ENCODE results near the gene TLCD3A. TPM values are rescaled to one million over a fixed set of nuclear protein-coding genes. Genes with fewer than 3 reads are reported as not detected.
"Not testable (repeated sequence)": the region's sequence is repeated elsewhere in the genome, so short reads cannot be mapped to it uniquely, and the experiment has no call there.

The TLCD3A gene
- total and polyA plus RNA-seq, 5 donors: 1.7 to 5.0 (median 3.4) TPM

- intact Hi-C loops (cut with DNase I): no loop called here
- WGBS: 80% methylated on average over 5 of the region's 5 CpGs
Measured at GRCh38 chr17:773016-773415, 40.6 kb downstream of the TLCD3A start.

GRCh38 chr17:773467-774312 lies 41.3 kb downstream of the TLCD3A start:
- no peak overlapping the region for H3K4me3 ChIP-seq (ENCODE audit: low read length)
- 74% methylated on average over 14 of the region's 14 CpGs for WGBS
- intact Hi-C loops (cut with DNase I): no loop called here
- no peak overlapping the region for H3K27ac ChIP-seq (ENCODE audit: low read length)
- H3K9me3 ChIP-seq (ENCODE audit: control insufficient read depth, low read length): no peaks in the 10 kb centered on the region
- ATAC-seq: no peak
- DNase-seq: no peak
- no peaks in the 10 kb centered on the region for H3K4me1 ChIP-seq (ENCODE audit: control insufficient read depth, insufficient read depth, low read length)
- no peaks in the 10 kb centered on the region for H3K27me3 ChIP-seq (ENCODE audit: control insufficient read depth, insufficient read depth)

More at GRCh38 chr17:773016-773415, 40.6 kb downstream of the TLCD3A start:
- no peaks in the 10 kb centered on the region for H3K4me1 ChIP-seq (ENCODE audit: control insufficient read depth, insufficient read depth, low read length)
- no peak for DNase-seq
- no peaks in the 10 kb centered on the region for H3K27me3 ChIP-seq (ENCODE audit: control insufficient read depth, insufficient read depth)
- ATAC-seq: no peak
- no peak overlapping the region for H3K4me3 ChIP-seq (ENCODE audit: low read length)
- H3K9me3 ChIP-seq (ENCODE audit: control insufficient read depth, low read length): no peaks in the 10 kb centered on the region
- H3K27ac ChIP-seq (ENCODE audit: low read length): no peak overlapping the region

GRCh38 chr17:774313-774584 lies 41.9 kb downstream of the TLCD3A start:
- intact Hi-C loops (cut with DNase I): no loop called here
- Histone ChIP-seq H3K27me3 (ENCODE audit: control insufficient read depth, insufficient read depth) (no peaks in the 10 kb centered on the region), H3K9me3 (ENCODE audit: control insufficient read depth, low read length) (no peaks in the 10 kb centered on the region), H3K4me1 (ENCODE audit: control insufficient read depth, insufficient read depth, low read length) (no peaks in the 10 kb centered on the region), H3K27ac (ENCODE audit: low read length) (no peak overlapping the region), H3K4me3 (ENCODE audit: low read length) (no peak overlapping the region)
- DNase-seq (no peak), ATAC-seq (no peak)
- WGBS: 93% methylated on average over 5 of the region's 5 CpGs

GRCh38 chr17:778096-778495 lies 45.7 kb downstream of the TLCD3A start:
- Histone ChIP-seq H3K27me3 (ENCODE audit: control insufficient read depth, insufficient read depth) (no peaks in the 10 kb centered on the region), H3K4me3 (ENCODE audit: low read length) (no peak overlapping the region), H3K4me1 (ENCODE audit: control insufficient read depth, insufficient read depth, low read length) (peaks cover 2% of the 10 kb centered on the region), H3K9me3 (ENCODE audit: control insufficient read depth, low read length) (no peaks in the 10 kb centered on the region), H3K27ac (ENCODE audit: low read length) (no peak overlapping the region)
- intact Hi-C loops (cut with DNase I): no loop called here
- WGBS: 93% methylated on average over 11 of the region's 11 CpGs
- ATAC-seq: no peak
- no peak for DNase-seq

- Histone ChIP-seq H3K27ac (ENCODE audit: low read length) (peak within 1 kb of the TSS; percentile 61), H3K9me3 (ENCODE audit: control insufficient read depth, low read length) (no peaks in the 10 kb centered on the region), H3K27me3 (ENCODE audit: control insufficient read depth, insufficient read depth) (no peaks in the 10 kb centered on the region), H3K4me3 (ENCODE audit: low read length) (peak within 1 kb of the TSS; percentile 62), H3K4me1 (ENCODE audit: control insufficient read depth, insufficient read depth, low read length) (peaks cover 4% of the 10 kb centered on the region)
- WGBS: under 1% methylated on average over 87 of the region's 87 CpGs
- ATAC-seq (peak; percentile 98), DNase-seq (peak; percentile 91 to 99 (median 97))
- intact Hi-C loops (cut with DNase I): loop anchor here in 1 of 4 donors (5.0 kb wide), 1 partner anchor 215 kb away; the partner anchor contains the start of gene TIMM22
Measured at GRCh38 chr17:781805-782731, 49.7 kb downstream of the TLCD3A start, which contains the start of the genes GLOD4 and MRM3. Gene GLOD4 (minus strand): TSS chr17:782280. CDS start chr17:782255, 25 bp downstream. Gene MRM3 (plus strand): TSS chr17:782353. CDS start chr17:782379, 26 bp downstream.

- no peak for ATAC-seq
- intact Hi-C loops (cut with DNase I): loop anchor here in 1 of 4 donors (5.0 kb wide), 1 partner anchor 213 kb away; the partner anchor contains the start of gene TIMM22
Measured at GRCh38 chr17:784143-784542, 51.7 kb downstream of the TLCD3A start.

GRCh38 chr17:785901-786300 lies 53.5 kb downstream of the TLCD3A start:
- intact Hi-C loops (cut with DNase I); H3K27me3 ChIP-seq (ENCODE audit: control insufficient read depth, insufficient read depth); H3K9me3 ChIP-seq (ENCODE audit: control insufficient read depth, low read length); DNase-seq; H3K4me1 ChIP-seq (ENCODE audit: control insufficient read depth, insufficient read depth, low read length); ATAC-seq; H3K27ac ChIP-seq (ENCODE audit: low read length); H3K4me3 ChIP-seq (ENCODE audit: low read length): not testable (repeated sequence)
- WGBS: 97% methylated on average over 7 of the region's 7 CpGs

More at GRCh38 chr17:784143-784542, 51.7 kb downstream of the TLCD3A start:
- Histone ChIP-seq H3K27ac (ENCODE audit: low read length) (no peak overlapping the region), H3K4me3 (ENCODE audit: low read length) (no peak overlapping the region), H3K4me1 (ENCODE audit: control insufficient read depth, insufficient read depth, low read length) (peaks cover 4% of the 10 kb centered on the region), H3K27me3 (ENCODE audit: control insufficient read depth, insufficient read depth) (no peaks in the 10 kb centered on the region), H3K9me3 (ENCODE audit: control insufficient read depth, low read length) (no peaks in the 10 kb centered on the region)
- no peak for DNase-seq
- WGBS: 69% methylated on average over 3 of the region's 3 CpGs

GRCh38 chr17:787641-788221 lies 55.3 kb downstream of the TLCD3A start:
- H3K9me3 ChIP-seq (ENCODE audit: control insufficient read depth, low read length): no peaks in the 10 kb centered on the region
- H3K27ac ChIP-seq (ENCODE audit: low read length): no peak overlapping the region
- DNase-seq (peak in 1 of 3 donors; percentile 40), ATAC-seq (no peak)
- H3K27me3 ChIP-seq (ENCODE audit: control insufficient read depth, insufficient read depth): no peaks in the 10 kb centered on the region
- H3K4me3 ChIP-seq (ENCODE audit: low read length): no peak overlapping the region
- H3K4me1 ChIP-seq (ENCODE audit: control insufficient read depth, insufficient read depth, low read length): peaks cover 4% of the 10 kb centered on the region
- intact Hi-C loops (cut with DNase I): no loop called here
- WGBS: 92% methylated on average over 12 of the region's 12 CpGs

- Histone ChIP-seq H3K27ac (ENCODE audit: low read length) (no peak overlapping the region), H3K4me1 (ENCODE audit: control insufficient read depth, insufficient read depth, low read length) (no peaks in the 10 kb centered on the region), H3K9me3 (ENCODE audit: control insufficient read depth, low read length) (no peaks in the 10 kb centered on the region), H3K4me3 (ENCODE audit: low read length) (no peak overlapping the region), H3K27me3 (ENCODE audit: control insufficient read depth, insufficient read depth) (no peaks in the 10 kb centered on the region)
- DNase-seq (no peak), ATAC-seq (no peak)
- intact Hi-C loops (cut with DNase I): no loop called here
- WGBS: 88% methylated on average over 4 of the region's 4 CpGs
Measured at GRCh38 chr17:788551-788950, 56.2 kb downstream of the TLCD3A start.

GRCh38 chr17:789160-789840 lies 56.9 kb downstream of the TLCD3A start:
- H3K27ac ChIP-seq (ENCODE audit: low read length): no peak overlapping the region

More at GRCh38 chr17:789160-789840, 56.9 kb downstream of the TLCD3A start:
- Histone ChIP-seq H3K4me3 (ENCODE audit: low read length) (no peak overlapping the region), H3K27me3 (ENCODE audit: control insufficient read depth, insufficient read depth) (no peaks in the 10 kb centered on the region), H3K9me3 (ENCODE audit: control insufficient read depth, low read length) (no peaks in the 10 kb centered on the region), H3K4me1 (ENCODE audit: control insufficient read depth, insufficient read depth, low read length) (no peaks in the 10 kb centered on the region)
- DNase-seq (no peak), ATAC-seq (no peak)
- 87% methylated on average over 14 of the region's 14 CpGs for whole genome bisulfite sequencing
- intact Hi-C loops (cut with DNase I): no loop called here

All from right cardiac atrium (tissue), 5 donors.